Astrocyte (in vitro differentiated cells and primary cell): ENCODE results near the gene CCDC91.
"Not testable (repeated sequence)": the region's sequence is repeated elsewhere in the genome, so short reads cannot be mapped to it uniquely, and the experiment has no call there.

Experiments used
- EZH2 ChIP-seq: IDR thresholded peaks from 2 replicates; pipeline ENCODE4 v1.6.1; 2012; ENCODE audit warnings: mild to moderate bottlenecking, low read length, inconsistent platforms; ENCODE audit not compliant: insufficient read depth
- TF ChIP-seq, protein P1 (sequence below): IDR thresholded peaks from 2 replicates; pipeline ENCODE4 v1.5.1; 2011; ENCODE audit warnings: low read depth, mild to moderate bottlenecking, inconsistent platforms, low read length, moderate library complexity; ENCODE audit not compliant: insufficient read depth

DNA sequence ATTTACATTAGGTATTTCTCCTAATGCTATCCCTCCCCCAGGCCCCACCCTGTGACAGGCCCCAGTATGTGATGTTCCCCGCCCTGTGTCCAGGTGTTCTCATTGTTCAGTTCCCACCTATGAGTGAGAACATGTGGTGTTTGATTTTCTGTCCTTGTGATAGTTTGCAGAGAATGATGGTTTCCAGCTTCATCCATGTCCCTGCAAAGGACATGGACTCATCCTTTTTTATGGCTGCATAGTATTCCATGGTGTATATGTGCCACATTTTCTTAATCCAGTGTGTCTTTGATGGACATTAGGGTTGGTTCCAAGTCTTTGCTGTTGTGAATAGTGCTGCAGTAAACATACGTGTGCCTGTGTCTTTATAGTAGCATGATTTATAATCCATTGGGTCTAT, 139.5 kb downstream of the CCDC91 start:
- TF ChIP-seq, protein P1, sequence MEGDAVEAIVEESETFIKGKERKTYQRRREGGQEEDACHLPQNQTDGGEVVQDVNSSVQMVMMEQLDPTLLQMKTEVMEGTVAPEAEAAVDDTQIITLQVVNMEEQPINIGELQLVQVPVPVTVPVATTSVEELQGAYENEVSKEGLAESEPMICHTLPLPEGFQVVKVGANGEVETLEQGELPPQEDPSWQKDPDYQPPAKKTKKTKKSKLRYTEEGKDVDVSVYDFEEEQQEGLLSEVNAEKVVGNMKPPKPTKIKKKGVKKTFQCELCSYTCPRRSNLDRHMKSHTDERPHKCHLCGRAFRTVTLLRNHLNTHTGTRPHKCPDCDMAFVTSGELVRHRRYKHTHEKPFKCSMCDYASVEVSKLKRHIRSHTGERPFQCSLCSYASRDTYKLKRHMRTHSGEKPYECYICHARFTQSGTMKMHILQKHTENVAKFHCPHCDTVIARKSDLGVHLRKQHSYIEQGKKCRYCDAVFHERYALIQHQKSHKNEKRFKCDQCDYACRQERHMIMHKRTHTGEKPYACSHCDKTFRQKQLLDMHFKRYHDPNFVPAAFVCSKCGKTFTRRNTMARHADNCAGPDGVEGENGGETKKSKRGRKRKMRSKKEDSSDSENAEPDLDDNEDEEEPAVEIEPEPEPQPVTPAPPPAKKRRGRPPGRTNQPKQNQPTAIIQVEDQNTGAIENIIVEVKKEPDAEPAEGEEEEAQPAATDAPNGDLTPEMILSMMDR, result not testable (repeated sequence)
- TF ChIP-seq EZH2, result not testable (repeated sequence)
